ENCODE data around the gene PKD1L1.

Gene PKD1L1

GRCh38 chr7:47730142-47730541, 218.1 kb downstream of the PKD1L1 start:
- Histone ChIP-seq H3K4me1 (ENCODE audit: insufficient read depth, low read length) (no peaks in the 10 kb centered on the region), H3K9me3 (ENCODE audit: low read length) (no peaks in the 10 kb centered on the region), H3K9ac (ENCODE audit: low read length) (no peak overlapping the region), H3K4me3 (ENCODE audit: low read depth in 1 of 2, low read length in 2 of 2) (no peak overlapping the region), H3K27ac (ENCODE audit: low read depth, low read length) (no peak overlapping the region), H3K27me3 (ENCODE audit: control insufficient read depth in 1 of 2, insufficient read depth in 2 of 2, low read length in 2 of 2) (no peaks in the 10 kb centered on the region), H3K36me3 (ENCODE audit: insufficient read depth, low read length) (no peaks in the 10 kb centered on the region)

GRCh38 chr7:47726047-47726726, 222.1 kb downstream of the PKD1L1 start:
- Histone ChIP-seq H3K27me3 (ENCODE audit: control insufficient read depth in 1 of 2, insufficient read depth in 2 of 2, low read length in 2 of 2) (no peaks in the 10 kb centered on the region), H3K4me1 (ENCODE audit: insufficient read depth, low read length) (no peaks in the 10 kb centered on the region), H3K27ac (ENCODE audit: low read depth, low read length) (no peak overlapping the region), H3K4me3 (ENCODE audit: low read depth in 1 of 2, low read length in 2 of 2) (no peak overlapping the region), H3K9ac (ENCODE audit: low read length) (no peak overlapping the region), H3K36me3 (ENCODE audit: insufficient read depth, low read length) (no peaks in the 10 kb centered on the region), H3K9me3 (ENCODE audit: low read length) (no peaks in the 10 kb centered on the region)

- H3K4me1 ChIP-seq (ENCODE audit: insufficient read depth, low read length) = peaks cover 9% of the 10 kb centered on the region
- no peaks in the 10 kb centered on the region for H3K36me3 ChIP-seq (ENCODE audit: insufficient read depth, low read length)
- H3K27me3 ChIP-seq (ENCODE audit: control insufficient read depth in 1 of 2, insufficient read depth in 2 of 2, low read length in 2 of 2) = no peaks in the 10 kb centered on the region
- H3K9ac ChIP-seq (ENCODE audit: low read length) = no peak overlapping the region
- H3K27ac ChIP-seq (ENCODE audit: low read depth, low read length) = no peak overlapping the region
- H3K4me3 ChIP-seq (ENCODE audit: low read depth in 1 of 2, low read length in 2 of 2) = no peak overlapping the region
- no peaks in the 10 kb centered on the region for H3K9me3 ChIP-seq (ENCODE audit: low read length)
Observed at GRCh38 chr7:47725031-47725780, 223.1 kb downstream of the PKD1L1 start.
